ENCODE results near the gene ALDH1A1.

ALDH1A1 gene

GRCh38 chr9:72952914-72953313, at the start of gene ALDH1A1:
ALDH1A1 (minus strand) TSS chr9:72953053; CDS start chr9:72953000, 53 bp downstream.
- DNase-seq (ENCODE audit: low read depth), result no peak

DNA sequence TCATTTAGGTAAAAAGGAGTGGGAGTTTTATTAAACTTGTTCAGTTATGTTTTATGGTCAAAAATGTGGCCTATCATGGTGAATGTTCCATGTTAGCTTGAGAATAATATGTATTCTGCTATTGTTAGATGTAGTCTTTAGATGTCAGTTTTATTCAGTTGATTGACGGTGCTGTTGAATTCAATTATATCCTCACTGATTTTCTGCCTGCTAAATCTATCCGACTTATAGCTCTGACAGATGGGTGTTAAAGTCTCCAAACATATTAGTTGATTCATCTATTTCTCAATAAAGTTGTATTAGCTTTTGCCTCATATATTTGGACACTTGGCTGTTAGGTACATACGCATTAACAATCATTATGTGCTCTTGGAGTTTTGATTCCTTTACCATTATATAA, 49.0 kb upstream of the ALDH1A1 start:
- DNase-seq (ENCODE audit: low read depth), result no peak

DNA sequence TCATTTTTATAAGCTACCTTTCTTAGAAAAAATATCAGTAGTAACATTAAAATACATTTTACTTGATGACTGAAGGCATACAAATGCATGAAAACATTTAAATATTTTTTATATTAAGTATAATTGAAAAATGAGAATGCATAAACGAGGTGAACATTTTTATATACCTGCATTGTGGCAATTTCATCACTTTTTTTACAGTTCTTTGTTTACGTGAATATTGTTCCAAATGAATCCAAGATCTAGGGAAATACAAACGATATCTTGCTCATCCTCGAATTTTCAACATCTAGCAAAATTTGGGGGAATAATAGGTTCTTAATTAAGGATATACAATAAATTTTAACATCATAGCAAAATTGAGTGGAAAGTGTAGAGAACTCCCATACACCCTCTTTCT, 45.5 kb upstream of the ALDH1A1 start:
- DNase-seq (ENCODE audit: low read depth), result no peak

- DNase-seq (ENCODE audit: low read depth), result no peak
Measured at GRCh38 chr9:72997387-72997995, 44.6 kb upstream of the ALDH1A1 start.

DNA sequence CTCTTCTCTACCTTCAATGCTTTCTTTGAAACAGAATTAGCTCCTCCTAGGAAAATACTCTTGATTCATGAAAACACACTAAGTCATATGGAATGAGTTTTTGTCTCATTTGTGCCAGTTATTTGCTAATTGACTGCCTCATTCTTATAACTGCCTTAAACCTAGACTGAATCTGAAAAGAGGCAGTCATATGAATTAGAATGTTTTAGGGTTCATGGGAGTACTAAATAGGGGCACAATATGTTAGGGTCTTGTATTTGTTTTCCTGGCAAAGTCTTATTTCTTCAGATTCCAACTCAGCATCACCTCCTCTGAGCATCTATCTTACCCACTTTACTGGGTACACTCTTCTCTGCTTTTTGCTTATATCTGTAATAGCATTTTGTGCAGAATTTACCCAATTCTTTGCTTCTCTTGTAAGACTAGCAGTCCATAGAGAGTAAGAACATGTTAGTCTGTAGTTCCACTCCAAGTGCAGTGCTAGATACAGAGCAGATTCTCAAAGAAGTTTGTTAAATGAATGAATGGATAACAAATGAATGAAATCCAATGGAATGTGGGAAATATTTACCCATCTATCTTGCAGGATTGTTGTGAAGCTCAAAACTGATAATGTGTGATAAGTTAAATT, 43.9 kb upstream of the ALDH1A1 start:
- no peak for DNase-seq (ENCODE audit: low read depth)

DNA sequence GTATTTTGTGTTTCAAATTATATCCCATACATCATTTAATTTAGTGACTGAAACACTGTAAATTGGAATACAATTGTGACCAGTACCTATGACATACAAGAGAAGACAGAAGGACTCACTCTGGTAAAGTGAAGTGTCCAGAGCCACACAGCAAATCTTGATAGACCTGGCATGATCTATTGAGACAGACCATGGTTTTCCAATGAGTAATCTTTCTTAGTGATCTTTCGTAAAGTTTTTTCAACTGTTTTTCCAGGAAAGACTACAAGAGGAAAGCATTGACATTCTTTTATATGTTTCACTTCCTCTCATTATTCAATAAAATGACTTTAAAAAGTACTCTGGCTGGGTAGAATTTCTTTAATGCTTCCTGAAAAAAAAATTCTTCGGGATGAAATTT, 43.3 kb upstream of the ALDH1A1 start:
- DNase-seq (ENCODE audit: low read depth), result no peak

- no peak for DNase-seq (ENCODE audit: low read depth)
Measured at GRCh38 chr9:72995131-72996024, 42.5 kb upstream of the ALDH1A1 start.

DNA sequence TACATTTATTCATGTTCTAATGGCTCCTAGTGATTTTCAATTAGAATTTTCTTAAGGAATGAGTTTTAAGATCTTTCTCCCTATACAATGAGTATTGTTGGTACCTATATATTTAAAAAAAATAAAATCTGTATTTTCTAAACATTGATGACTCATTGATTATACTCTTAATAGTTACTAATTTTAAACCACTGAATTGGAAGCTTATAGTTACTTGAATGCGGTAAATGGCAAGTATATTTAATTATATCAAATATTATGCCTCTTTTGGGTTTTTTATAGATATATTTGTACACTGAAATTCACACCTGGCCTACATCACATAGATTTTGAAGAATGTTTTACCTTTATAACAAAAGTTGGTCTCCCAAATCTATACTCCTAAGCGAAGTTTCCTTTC, 38.9 kb upstream of the ALDH1A1 start:
- no peak for DNase-seq (ENCODE audit: low read depth)

DNA sequence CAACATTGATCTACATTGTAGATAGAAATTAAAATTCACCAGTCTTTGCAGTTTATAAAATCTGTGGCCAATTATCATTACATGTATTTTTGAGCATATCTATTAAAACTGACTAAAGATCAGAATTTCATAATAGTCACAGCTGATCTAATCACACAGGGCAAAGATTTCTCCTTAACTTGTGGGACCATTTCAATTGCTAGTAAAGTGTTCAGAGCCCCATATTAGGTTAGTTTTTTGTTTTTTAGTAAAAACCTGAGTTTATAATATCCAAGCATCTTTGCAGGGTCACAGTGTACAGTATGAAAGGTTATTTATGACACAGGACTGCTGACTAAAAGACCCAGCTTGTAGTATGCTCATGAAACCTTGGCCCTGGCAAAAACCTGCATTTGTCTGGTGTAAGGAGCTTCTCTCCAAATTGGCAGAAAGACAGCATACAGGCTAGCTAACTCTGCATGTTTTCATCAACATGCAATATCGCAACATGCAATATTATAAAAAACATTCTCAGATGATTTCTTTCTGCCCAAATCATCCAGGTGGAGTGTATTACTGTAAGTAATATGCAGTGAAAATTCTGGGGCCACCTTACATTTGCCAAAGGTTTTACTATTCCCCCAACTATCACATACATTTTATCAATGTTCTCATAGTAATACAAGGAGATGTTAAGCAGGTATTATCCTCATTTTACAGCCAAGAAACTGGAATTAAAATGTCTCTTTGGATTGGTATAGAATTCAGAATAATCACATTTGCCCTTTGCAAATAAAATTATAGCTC, 37.7 kb upstream of the ALDH1A1 start:
- no peak for DNase-seq (ENCODE audit: low read depth)

DNA sequence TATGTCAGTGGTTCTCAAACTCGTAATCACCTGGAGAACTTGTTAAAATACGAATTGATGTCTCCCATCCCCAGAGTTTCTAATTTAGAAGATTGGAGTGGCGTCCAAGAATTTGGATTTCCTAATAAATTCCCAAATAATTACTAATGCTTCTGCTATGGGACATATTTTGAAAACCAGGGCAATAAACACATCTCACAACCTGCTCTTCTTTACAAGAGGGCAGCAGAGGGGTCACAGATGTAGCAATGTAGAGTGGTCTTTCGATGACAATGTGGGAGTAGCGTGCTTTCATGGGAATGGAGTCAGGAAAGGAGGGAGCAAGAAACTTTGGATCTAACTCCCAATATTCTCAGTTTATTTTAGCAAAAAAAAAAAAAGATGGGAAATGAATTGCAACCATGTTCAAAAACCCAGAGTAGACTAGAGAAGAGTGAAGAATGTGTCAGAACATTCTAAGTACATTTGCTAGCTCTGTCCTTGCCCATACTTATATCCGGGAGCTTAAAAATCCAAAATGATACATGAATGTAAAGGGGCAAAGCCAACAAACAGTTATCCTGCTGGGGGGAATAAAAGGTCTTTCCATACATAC, 33.8 kb upstream of the ALDH1A1 start:
- DNase-seq (ENCODE audit: low read depth), result no peak

DNA sequence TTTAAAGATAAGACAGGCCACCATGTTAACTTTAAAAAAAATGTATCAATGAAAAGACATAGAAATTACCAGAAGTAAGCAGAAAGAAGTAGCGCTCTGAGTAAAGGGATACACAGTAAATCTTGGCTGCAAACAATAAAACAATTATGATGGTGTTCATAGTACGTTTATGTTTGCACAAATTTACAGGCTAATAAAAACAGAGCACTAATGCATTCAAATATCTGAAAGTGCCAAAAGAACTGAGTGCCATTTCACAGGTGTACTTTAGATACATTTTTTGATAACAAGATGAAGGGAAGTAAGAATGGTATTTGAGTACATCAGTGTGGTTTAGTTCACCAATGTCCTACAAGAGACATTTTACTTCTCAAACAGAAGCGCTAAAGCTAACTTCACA, 32.9 kb upstream of the ALDH1A1 start:
- no peak for DNase-seq (ENCODE audit: low read depth)

DNA sequence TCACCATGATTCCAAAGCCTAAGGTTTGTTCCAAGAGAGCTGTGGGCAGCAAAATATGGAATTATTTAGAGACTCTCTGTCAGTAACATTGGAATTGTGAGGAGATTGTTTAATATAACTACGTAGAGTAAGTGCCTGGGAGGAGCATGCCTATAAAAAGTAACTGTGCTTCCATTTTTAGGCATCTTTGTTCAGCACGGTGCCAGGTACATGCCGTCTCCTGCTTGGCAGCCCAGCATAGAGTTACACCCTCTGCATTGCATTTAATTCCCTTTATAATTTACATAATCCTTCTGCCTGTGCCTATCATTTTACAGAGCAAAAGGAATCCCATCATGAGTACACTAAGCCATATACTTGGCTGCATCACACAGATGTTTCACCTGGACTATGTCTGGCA, 32.1 kb upstream of the ALDH1A1 start:
- no peak for DNase-seq (ENCODE audit: low read depth)

DNA sequence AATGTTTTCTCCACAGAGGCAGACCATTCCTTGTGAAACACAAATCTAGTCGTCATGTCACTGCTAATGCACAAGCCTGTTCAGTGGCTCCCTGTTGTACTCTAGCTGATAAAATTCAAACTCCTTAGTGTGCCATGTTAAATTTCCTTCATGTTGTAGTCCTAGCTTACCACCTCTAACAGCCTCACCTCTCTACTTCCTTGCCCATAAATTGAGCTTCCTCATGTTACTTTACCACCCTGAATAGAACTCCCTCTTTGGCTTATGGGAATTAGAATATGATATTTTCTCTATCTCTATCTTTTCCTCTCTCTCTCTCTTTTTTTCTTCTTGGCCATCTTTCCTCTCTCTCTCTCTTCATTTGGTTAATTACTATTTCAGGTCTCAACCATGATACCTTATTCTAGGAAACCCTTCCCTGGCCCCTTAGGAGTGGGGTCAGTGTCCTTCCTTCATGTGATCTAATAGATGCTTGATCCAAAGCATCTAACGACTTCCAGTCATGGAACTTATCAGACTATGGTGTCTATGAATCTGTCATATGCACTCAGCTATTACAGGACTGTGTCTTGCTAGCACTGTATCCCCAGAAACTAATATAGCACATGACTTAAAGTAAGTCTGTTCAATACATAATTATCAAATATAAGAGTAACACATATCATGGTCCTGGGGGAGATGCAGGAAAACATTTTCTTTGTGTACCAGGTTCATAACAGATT, 31.5 kb upstream of the ALDH1A1 start:
- DNase-seq (ENCODE audit: low read depth), result no peak

GRCh38 chr9:72983512-72984225, 30.8 kb upstream of the ALDH1A1 start:
- DNase-seq (ENCODE audit: low read depth), result no peak

GRCh38 chr9:72983056-72983455, 30.2 kb upstream of the ALDH1A1 start:
- DNase-seq (ENCODE audit: low read depth), result no peak

DNA sequence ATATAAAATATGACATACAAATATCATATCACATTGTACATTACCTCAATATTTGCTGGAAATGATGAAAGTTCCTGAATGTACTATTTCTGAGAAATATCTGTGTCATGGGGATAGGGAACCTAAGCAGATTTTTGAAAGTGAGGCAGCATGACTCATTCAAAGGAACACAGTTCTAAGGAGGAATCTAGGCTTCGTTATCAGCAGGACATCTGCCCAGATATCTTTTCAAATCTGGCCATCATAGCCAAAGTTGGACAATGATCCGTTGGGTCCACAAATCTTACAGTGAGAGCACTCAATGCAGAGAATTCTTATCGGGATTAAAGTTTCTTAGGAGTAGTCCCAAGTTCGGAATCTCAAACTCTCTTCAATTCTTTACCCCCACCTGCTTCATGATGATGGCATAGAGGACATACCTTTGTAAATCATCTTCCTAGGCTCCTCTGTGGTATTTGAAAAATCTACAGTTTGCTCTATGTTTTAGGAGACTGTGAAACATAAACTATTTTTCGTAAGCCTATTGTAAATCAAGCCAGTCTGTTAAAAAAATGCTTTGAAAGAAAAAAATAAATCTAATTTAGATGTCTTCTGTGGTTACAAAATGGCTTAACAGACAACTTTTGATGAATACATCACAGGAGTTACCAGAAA, 29.4 kb upstream of the ALDH1A1 start:
- no peak for DNase-seq (ENCODE audit: low read depth)

- DNase-seq (ENCODE audit: low read depth), result no peak
Measured at GRCh38 chr9:72981433-72981832, 28.6 kb upstream of the ALDH1A1 start.

DNA sequence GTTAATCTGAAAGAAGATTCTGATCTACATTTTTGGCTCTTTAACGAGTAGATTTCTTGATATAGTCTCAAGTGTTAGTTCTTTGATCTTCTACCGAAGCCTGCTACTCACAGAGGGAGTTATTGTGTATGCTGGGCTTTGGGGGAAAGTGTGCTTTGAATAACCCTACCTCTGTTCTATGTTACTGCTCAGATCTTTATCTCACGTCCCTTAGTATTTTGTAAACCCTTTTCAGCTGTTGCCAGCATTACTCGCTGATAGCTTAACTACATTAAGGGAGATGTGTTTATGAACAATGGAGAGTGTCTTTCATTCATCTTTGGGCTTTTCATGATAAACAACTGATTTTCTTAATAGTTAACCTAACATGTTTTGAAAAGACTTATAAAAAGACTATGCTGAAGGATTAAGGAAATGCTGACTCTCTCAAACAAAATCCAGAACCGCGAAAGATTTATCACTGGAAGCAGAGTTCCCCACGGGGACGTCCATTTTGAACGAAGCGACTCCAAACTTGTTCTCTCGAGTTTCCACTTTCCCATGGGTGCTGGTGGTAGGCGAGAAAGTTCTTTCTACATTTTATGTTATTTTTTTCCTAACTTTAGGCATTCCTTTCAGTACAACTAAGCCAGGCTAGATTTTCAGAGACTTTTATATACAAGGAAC, 27.9 kb upstream of the ALDH1A1 start:
- no peak for DNase-seq (ENCODE audit: low read depth)

DNA sequence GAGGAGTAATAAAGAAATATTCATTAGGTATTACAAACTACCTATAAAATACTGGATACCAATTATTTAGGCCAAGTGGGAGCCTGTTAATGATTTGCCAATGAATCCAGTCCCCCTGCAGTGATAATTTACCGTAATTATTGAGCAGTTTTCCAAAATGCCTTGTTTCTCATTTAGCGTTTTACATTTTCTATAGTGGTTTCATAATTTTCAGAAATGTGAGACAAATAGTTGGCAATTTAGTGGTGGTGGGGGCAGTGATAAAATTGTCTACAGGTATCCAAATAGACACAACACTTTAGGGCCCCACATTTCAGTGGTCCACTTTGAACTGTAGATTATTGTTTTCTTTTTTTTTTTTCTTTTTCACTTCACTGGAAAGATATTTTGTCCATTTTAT, 27.3 kb upstream of the ALDH1A1 start:
- no peak for DNase-seq (ENCODE audit: low read depth)

All from GM04504 (cell line).